Measurements from ENCODE around the gene THOC1. TPM values are rescaled to one million over a fixed set of nuclear protein-coding genes. Genes with fewer than 3 reads are reported as not detected.

Gene THOC1
- total RNA-seq, 2 donors from 2014 or later, result 29.0 to 35.8 TPM

- DNase-seq (ENCODE audit: low spot score), result peak; percentile 10
- no peaks in the 10 kb centered on the region for H3K9me3 ChIP-seq
- H3K27me3 ChIP-seq (replicated peaks; ENCODE audit: insufficient read depth), result no peaks in the 10 kb centered on the region
- peak; percentile 7 for TF ChIP-seq POLR2AphosphoS5 (IDR thresholded peaks at IDR 0.05)
- TF ChIP-seq POLR2A (IDR thresholded peaks at IDR 0.05), result no peak
- no peak for TF ChIP-seq CTCF (IDR thresholded peaks at IDR 0.05)
- 89% methylated on average over 1 of the region's 1 CpG for WGBS
- H3K27ac ChIP-seq, result no peak overlapping the region
- no peak overlapping the region for H3K4me3 ChIP-seq
- peaks cover 3% of the 10 kb centered on the region for H3K4me1 ChIP-seq (replicated peaks)
- no peaks in the 10 kb centered on the region for H3K36me3 ChIP-seq
- intact Hi-C loops (cut with DNase I), result no loop called here
Measured at GRCh38 chr18:183769-184168, 84.1 kb downstream of the THOC1 start.

GRCh38 chr18:181711-182110 lies 86.1 kb downstream of the THOC1 start:
- no peaks in the 10 kb centered on the region for H3K4me1 ChIP-seq (replicated peaks)

GRCh38 chr18:179499-179898 lies 88.3 kb downstream of the THOC1 start:
- intact Hi-C loops (cut with DNase I), result no loop called here
- no peak for DNase-seq (ENCODE audit: low spot score)

More at GRCh38 chr18:181711-182110, 86.1 kb downstream of the THOC1 start:
- H3K27me3 ChIP-seq (replicated peaks; ENCODE audit: insufficient read depth), result no peaks in the 10 kb centered on the region
- H3K36me3 ChIP-seq, result no peaks in the 10 kb centered on the region
- H3K4me3 ChIP-seq, result no peak overlapping the region
- TF ChIP-seq CTCF (IDR thresholded peaks at IDR 0.05) (no peak), POLR2A (IDR thresholded peaks at IDR 0.05) (no peak), POLR2AphosphoS5 (IDR thresholded peaks at IDR 0.05) (no peak)
- H3K9me3 ChIP-seq, result no peaks in the 10 kb centered on the region
- intact Hi-C loops (cut with DNase I), result no loop called here
- no peak for DNase-seq (ENCODE audit: low spot score)
- no peak overlapping the region for H3K27ac ChIP-seq

GRCh38 chr18:172361-172760 lies 95.5 kb downstream of the THOC1 start:
- intact Hi-C loops (cut with DNase I), result no loop called here
- Histone ChIP-seq H3K27ac (no peak overlapping the region), H3K36me3 (no peaks in the 10 kb centered on the region), H3K27me3 (replicated peaks; ENCODE audit: insufficient read depth) (no peaks in the 10 kb centered on the region), H3K4me3 (no peak overlapping the region), H3K4me1 (replicated peaks) (no peaks in the 10 kb centered on the region), H3K9me3 (no peaks in the 10 kb centered on the region)
- TF ChIP-seq CTCF (IDR thresholded peaks at IDR 0.05) (no peak), POLR2A (IDR thresholded peaks at IDR 0.05) (no peak), POLR2AphosphoS5 (IDR thresholded peaks at IDR 0.05) (no peak)
- no peak for DNase-seq (ENCODE audit: low spot score)
- WGBS, result 85% methylated on average over 5 of the region's 5 CpGs

More at GRCh38 chr18:179499-179898, 88.3 kb downstream of the THOC1 start:
- no peak overlapping the region for H3K27ac ChIP-seq
- H3K9me3 ChIP-seq, result no peaks in the 10 kb centered on the region
- TF ChIP-seq POLR2A (IDR thresholded peaks at IDR 0.05) (no peak), POLR2AphosphoS5 (IDR thresholded peaks at IDR 0.05) (no peak), CTCF (IDR thresholded peaks at IDR 0.05) (no peak)
- 85% methylated on average over 5 of the region's 5 CpGs for WGBS
- no peak overlapping the region for H3K4me3 ChIP-seq
- no peaks in the 10 kb centered on the region for H3K36me3 ChIP-seq
- no peaks in the 10 kb centered on the region for H3K4me1 ChIP-seq (replicated peaks)
- H3K27me3 ChIP-seq (replicated peaks; ENCODE audit: insufficient read depth), result no peaks in the 10 kb centered on the region

Other genes starting within 250 kb of the THOC1 start
- 1 to 10 TPM; 1.0 to 3.9 TPM for gene TUBB8B, start 218.4 kb downstream of the THOC1 start, total RNA-seq
- gene USP14, start 109.5 kb downstream of the THOC1 start, total RNA-seq, result 10 to 100 TPM; 25.9 to 51.2 TPM
- 10 to 100 TPM; 11.1 to 35.0 TPM for gene COLEC12, start 232.7 kb upstream of the THOC1 start, total RNA-seq

All from prostate gland (tissue), 2 donors.